K562 treated with DMSO at 1 percent for 12 hours (cell line): ENCODE measurements around the gene ATP1B1. TPM values are rescaled to one million over a fixed set of nuclear protein-coding genes. Genes with fewer than 3 reads are reported as not detected.

ENCODE experiments used
- total RNA-seq: library from RNA; unstranded; fragments of 300-600 nt; gene quantifications from 2 replicates; pipeline ENCODE4 v1.2.3, GENCODE V29; 2022; ENCODE audit not compliant: insufficient read depth

ATP1B1 gene
- 5.3 and 12.6 TPM in 2 replicates for total RNA-seq

GRCh38 chr1:169106095-169106920 lies at the start of gene ATP1B1:
Gene ATP1B1, plus strand, starts transcription at chr1:169106690. Its CDS starts 140 bp downstream, at chr1:169106830.

